HepG2 (cell line): Measurements from ENCODE around the gene FAM110A. TPM values are rescaled to one million over a fixed set of nuclear protein-coding genes. Genes with fewer than 3 reads are reported as not detected.

Experiments used
- ADNP ChIP-seq: sonication (generic); formaldehyde crosslinking; IDR thresholded peaks from 2 replicates; pipeline ENCODE4 v1.4.0; 2020; ENCODE audit warnings: missing genetic modification reagents
- KDM6A ChIP-seq: IDR thresholded peaks from 2 replicates; pipeline ENCODE4 v1.6.1; 2016; ENCODE audit warnings: low read depth
- KLF12 ChIP-seq: sonication (generic); formaldehyde crosslinking; IDR thresholded peaks from 2 replicates; pipeline ENCODE4 v1.4.0; 2020; ENCODE audit warnings: missing genetic modification reagents, borderline replicate concordance
- KLF6 ChIP-seq: IDR thresholded peaks from 2 replicates; pipeline ENCODE4 v1.8.0; 2016; ENCODE audit warnings: missing biosample characterization, missing genetic modification reagents
- MLX ChIP-seq: IDR thresholded peaks from 2 replicates; pipeline ENCODE4 v1.6.1; 2016
- NCOA2 ChIP-seq: sonication (generic); formaldehyde crosslinking; IDR thresholded peaks from 2 replicates; pipeline ENCODE4 v1.8.0; 2022; ENCODE audit warnings: inconsistent platforms
- RELA ChIP-seq: sonication (generic); formaldehyde crosslinking; IDR thresholded peaks from 2 replicates; pipeline ENCODE4 v1.4.0; 2020; ENCODE audit warnings: missing genetic modification reagents
- SALL2 ChIP-seq: sonication (generic); formaldehyde crosslinking; IDR thresholded peaks from 2 replicates; pipeline ENCODE4 v1.8.1; 2023; ENCODE audit warnings: mild to moderate bottlenecking, missing genetic modification reagents, inconsistent platforms
- U2AF1 ChIP-seq: fragments of 200-400 bp; formaldehyde crosslinking; optimal IDR thresholded peaks from 2 replicates; pipeline ENCODE3; 2017; ENCODE audit warnings: mild to moderate bottlenecking, low read depth, low read length
- UBTF ChIP-seq: sonication (generic); formaldehyde crosslinking; IDR thresholded peaks from 2 replicates; pipeline ENCODE4 v1.4.0; 2020; ENCODE audit warnings: mild to moderate bottlenecking, missing genetic modification reagents
- ZBTB40 ChIP-seq, 2 experiments: fragments of 450-650 bp in 1 of 2; sonication (generic) in 1 of 2; formaldehyde crosslinking in 1 of 2; IDR thresholded peaks; 2 replicates each; pipeline versions ENCODE4 v1.6.1 to v1.8.0; 2016 to 2022; ENCODE audit warnings: antibody characterized with exemption in 1 of 2, mild to moderate bottlenecking in 1 of 2, missing genetic modification reagents in 1 of 2
- ZBTB7A ChIP-seq: sonication (generic); formaldehyde crosslinking; IDR thresholded peaks from 2 replicates; pipeline ENCODE4 v1.8.0; 2022; ENCODE audit warnings: mild to moderate bottlenecking, missing genetic modification reagents
- ZFY ChIP-seq: sonication (generic); formaldehyde crosslinking; IDR thresholded peaks from 2 replicates; pipeline ENCODE4 v1.4.0; 2020; ENCODE audit warnings: missing genetic modification reagents
- ZNF256 ChIP-seq: sonication (generic); formaldehyde crosslinking; conservative IDR thresholded peaks from 2 replicates; pipeline ENCODE4 v1.4.0; 2020; ENCODE audit warnings: missing genetic modification reagents
- ZNF264 ChIP-seq: sonication (generic); formaldehyde crosslinking; IDR thresholded peaks from 2 replicates; pipeline ENCODE4 v1.4.0; 2020; ENCODE audit warnings: missing genetic modification reagents
- ZNF552 ChIP-seq: sonication (generic); formaldehyde crosslinking; IDR thresholded peaks from 2 replicates; pipeline ENCODE4 v1.9.0; 2022; ENCODE audit warnings: missing genetic modification reagents, mild to moderate bottlenecking, borderline replicate concordance
- ZNF556 ChIP-seq: sonication (generic); formaldehyde crosslinking; IDR thresholded peaks from 2 replicates; pipeline ENCODE4 v1.4.0; 2020; ENCODE audit warnings: mild to moderate bottlenecking, missing genetic modification reagents, borderline replicate concordance
- ZNF780A ChIP-seq: sonication (generic); formaldehyde crosslinking; IDR thresholded peaks from 2 replicates; pipeline ENCODE4 v1.8.0; 2022; ENCODE audit warnings: mild to moderate bottlenecking, missing genetic modification reagents, moderate library complexity
- polyA plus RNA-seq, 8 experiments: library from polyadenylated mRNA; depleted of rRNA in 3 of 8; stranded (reverse) in 7 of 8; unstranded in 1 of 8; fragments of >200 nt; fragmentation: Illumina TruSeq in 4 of 8; extraction: Trizol in 4 of 8; gene quantifications; 2 replicates each; pipeline versions ENCODE4 v1.2.1 to v1.2.3, GENCODE V29; 2011 to 2016; ENCODE audit warnings: low read depth in 4 of 8, missing spikeins in 1 of 8, mixed read lengths in 1 of 8; ENCODE audit not compliant: insufficient read depth in 1 of 8
- total RNA-seq, 5 experiments: library from RNA; depleted of rRNA; stranded (reverse); fragments of >200 nt; fragmentation: Illumina TruSeq; extraction: Trizol; gene quantifications; 2 replicates each; pipeline ENCODE4 v1.2.3, GENCODE V29; 2016; ENCODE audit warnings: low read depth in 1 of 5

Gene FAM110A
- total and polyA plus RNA-seq, 2 of the 13 experiments (the other 11 are each of a cell fraction or from before 2014, with no cell fraction given) = 1.9 TPM

GRCh38 chr20:833450-834150 lies at the start of gene FAM110A (continued):
- peak; percentile 21; the same call in 1 of the 2 replicates for TF ChIP-seq ZNF552 (CRISPR knock-in tag)
- peak; percentile 27; the same call in 1 of the 2 replicates for TF ChIP-seq MLX (CRISPR knock-in tag)
- no peak for TF ChIP-seq KDM6A (CRISPR knock-in tag)
- no peak for TF ChIP-seq ZBTB40 (IDR thresholded peaks at IDR 0.05)
- peak; percentile 57; the same call in 1 of the 2 replicates for TF ChIP-seq ZBTB40 (CRISPR knock-in tag; IDR thresholded peaks at IDR 0.05)
- peak; percentile 87; the same call in 1 of the 2 replicates for TF ChIP-seq SALL2 (CRISPR knock-in tag)
- TF ChIP-seq ZFY (CRISPR knock-in tag) = peak; percentile 75
- no peak; the same call in 1 of the 2 replicates for TF ChIP-seq ZNF780A (CRISPR knock-in tag)
- TF ChIP-seq RELA (CRISPR knock-in tag) = no peak
- TF ChIP-seq U2AF1 = peak; percentile 50
- TF ChIP-seq KLF12 (CRISPR knock-in tag) = peak; percentile 94
- TF ChIP-seq ZNF556 (CRISPR knock-in tag) = no peak; the same call in none of the 2 replicates
- TF ChIP-seq ZNF256 (CRISPR knock-in tag) = peak; percentile 84; the same call in 1 of the 2 replicates
- TF ChIP-seq ZNF264 (CRISPR knock-in tag) = peak; percentile 72; the same call in 1 of the 2 replicates
- TF ChIP-seq KLF6 (CRISPR knock-in tag) = no peak
- TF ChIP-seq ADNP (CRISPR knock-in tag) = no peak
- TF ChIP-seq ZBTB7A (CRISPR knock-in tag) = no peak
- TF ChIP-seq UBTF (CRISPR knock-in tag) = peak; percentile 39; the same call in 1 of the 2 replicates
- TF ChIP-seq NCOA2 (CRISPR knock-in tag) = no peak
